CD1c-positive myeloid dendritic cell (primary cell): ENCODE measurements around the gene SMG9.
A peak's percentile ranks its signal among the peaks of the same experiment; 100 is the strongest.
"Not testable (repeated sequence)": the region's sequence is repeated elsewhere in the genome, so short reads cannot be mapped to it uniquely, and the experiment has no call there.

Experiments
- DNase-seq: peaks from one replicate; pipeline ENCODE4 v3.0.0-alpha.2; 2016; ENCODE audit errors: extremely low spot score

The SMG9 gene

GRCh38 chr19:43779820-43780219 lies 25.1 kb upstream of the SMG9 start:
- DNase-seq: no peak

DNA sequence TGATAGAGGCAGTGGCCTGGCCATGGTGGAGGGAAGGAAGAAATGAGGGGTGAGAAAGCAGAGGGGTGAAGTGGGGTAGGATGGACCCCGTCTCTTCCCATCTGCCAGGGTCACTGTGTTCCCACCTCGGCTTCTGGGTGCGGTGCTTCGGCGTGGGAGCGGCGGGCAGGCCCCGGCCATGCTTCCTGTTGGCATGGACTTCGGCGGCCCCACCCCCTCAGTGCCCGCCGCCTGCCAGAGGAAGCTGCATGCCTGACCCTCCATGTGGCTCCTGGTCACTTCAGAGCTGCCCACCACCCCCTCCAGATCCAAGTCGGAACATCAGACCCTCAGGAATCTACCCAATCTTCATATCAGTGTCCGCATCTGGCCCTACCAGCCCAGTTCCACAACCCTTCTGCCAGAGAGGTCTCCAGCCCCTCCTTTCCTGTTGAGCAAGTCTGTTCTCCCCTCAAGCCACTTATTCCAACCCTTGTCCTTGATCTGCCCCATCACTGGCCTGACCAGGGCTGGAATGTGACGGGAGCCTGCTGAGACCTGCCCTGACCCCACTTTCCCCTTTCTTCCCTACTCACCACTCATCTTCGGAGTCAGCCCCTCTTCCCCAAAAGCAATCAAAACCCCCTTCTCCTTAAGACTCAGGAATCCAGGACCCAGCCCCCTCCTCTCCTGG lies 24.5 kb upstream of the SMG9 start:
- peak; percentile 64 for DNase-seq

- no peak for DNase-seq
These were observed 23.9 kb upstream of the SMG9 start for GRCh38 chr19:43778651-43779050.

- peak; percentile 49 for DNase-seq
These were observed 22.5 kb upstream of the SMG9 start for GRCh38 chr19:43777163-43777695.

DNA sequence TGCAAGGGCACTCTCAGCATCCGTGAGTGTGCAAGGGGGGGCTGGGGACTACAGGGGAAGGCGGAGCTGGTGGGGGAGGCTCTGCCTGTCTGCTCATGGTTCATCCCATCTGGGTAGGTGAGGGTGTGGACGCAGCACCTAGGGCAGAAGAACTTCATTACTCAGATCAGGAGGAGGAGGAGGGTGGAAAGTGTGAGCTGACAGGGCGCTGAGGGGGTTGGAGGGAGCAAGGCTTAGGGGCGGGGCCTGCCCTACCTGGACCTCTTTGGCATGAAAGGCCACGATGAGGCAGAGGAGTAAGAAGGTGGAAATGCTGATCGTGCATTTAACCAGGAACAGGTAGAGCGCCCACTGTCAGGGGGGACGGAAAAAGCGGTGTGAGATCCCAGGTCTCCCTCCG lies 21.5 kb upstream of the SMG9 start:
- no peak for DNase-seq

- DNase-seq: no peak
These were observed 20.6 kb upstream of the SMG9 start for GRCh38 chr19:43775299-43775890.

DNA sequence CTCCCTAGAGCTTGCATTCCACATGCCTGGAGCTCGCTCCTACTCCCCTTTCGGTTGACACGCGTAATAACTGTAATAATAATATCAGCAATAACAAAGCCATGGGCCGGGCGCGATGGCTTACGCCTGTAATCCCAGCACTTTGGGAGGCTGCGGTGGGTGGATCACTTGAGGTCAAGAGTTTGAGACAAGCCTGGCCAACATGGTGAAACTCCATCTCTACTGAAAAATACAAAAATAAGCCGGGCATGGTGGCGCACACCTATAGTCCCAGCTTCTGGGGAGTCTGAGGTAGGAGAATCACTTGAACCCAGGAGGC lies 20.1 kb upstream of the SMG9 start:
- not testable (repeated sequence) for DNase-seq

GRCh38 chr19:43774103-43774939 lies 19.6 kb upstream of the SMG9 start:
- peak; percentile 32 for DNase-seq

DNA sequence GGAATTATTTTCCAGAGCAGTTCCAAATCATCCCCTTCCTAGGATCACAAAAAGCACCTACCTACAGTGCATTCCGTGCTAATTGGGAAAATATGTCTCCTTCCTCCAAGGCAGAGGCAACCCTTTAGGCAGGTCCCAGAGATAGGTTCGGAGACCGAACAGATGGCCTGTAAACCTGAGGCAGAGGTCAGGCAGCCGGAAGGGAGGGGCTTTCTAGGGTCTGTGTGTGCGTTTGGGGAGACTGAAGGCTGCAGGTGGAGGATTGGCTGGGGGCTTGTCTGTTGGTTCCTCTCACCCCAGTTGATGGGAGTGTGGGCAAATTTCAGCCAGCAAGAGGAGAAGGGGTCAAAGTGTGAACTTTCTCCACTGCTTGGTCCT lies 19.0 kb upstream of the SMG9 start:
- no peak for DNase-seq

GRCh38 chr19:43769256-43769655 lies 14.5 kb upstream of the SMG9 start:
- DNase-seq: no peak

DNA sequence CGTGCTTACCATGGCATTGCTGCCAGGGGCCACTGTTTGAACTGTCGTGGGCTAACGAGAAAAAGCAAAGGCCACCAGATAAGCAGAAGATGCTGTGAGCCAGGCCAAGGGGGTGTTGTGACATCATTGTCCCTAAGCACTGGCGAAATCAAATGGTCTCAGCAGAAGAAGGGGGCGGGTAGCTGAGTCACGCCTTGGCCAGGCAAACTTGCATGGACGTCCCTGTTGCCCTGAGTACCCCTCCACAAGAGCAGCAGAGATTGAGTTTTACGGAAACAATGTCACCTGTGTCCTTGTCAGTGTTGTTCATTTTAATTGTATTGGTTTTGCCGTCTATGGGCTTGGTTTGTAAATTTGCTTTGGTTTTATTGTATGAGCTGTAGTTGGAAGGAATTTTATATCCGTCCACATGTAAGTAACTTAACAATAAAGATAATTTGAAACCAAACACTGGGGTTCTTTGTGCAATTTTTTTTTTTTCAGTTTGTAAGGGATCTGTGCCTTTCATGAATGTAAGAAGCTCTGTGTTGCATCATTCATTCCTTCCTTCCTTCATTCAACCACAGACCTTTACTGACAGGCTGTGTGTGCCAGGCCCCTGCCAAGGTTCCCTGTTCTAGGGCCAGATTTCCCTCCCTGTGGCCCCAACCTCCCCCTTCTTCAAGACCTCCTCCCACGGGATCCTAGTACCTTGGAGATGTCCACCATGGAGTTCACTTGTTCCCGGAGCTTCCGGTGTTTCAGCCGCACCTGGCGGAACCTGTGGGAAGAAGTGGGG lies 13.7 kb upstream of the SMG9 start:
- DNase-seq: peak; percentile 83

GRCh38 chr19:43767818-43768217 lies 13.1 kb upstream of the SMG9 start:
- DNase-seq: no peak

DNA sequence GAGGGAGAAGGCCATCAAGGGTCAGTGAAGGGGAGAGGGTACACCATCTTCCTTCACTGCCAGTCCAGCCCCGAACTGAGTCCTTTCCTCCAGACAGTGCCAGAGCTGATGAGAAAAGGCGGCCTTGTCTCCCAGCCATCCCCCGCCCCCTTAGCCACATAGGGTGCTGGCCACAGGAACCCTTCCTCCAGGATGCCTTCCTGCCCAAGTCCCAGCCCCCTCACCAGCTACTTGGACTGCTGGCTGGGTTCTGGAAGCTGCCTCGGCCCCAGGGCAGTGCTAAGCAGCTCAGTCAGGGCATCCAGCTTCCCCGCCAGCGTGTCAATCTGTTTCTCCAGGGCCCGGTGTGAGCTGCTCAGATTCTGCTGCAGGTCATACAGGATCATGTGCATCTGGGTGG lies 12.6 kb upstream of the SMG9 start:
- DNase-seq: no peak

DNA sequence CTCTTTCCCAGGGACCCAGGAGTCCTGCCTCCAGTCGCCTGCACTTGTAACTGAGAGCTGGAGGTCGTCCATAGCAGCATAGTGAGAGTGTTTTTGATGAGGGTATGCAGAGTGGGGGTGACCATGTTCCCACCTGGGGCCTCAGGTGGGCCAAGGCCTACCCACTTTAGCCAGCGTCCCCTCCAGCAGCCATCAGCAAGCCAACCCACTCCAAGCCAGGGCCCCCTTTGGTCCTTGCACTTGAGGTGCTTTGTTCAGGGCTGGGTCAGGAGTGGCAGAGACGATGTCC lies 11.9 kb upstream of the SMG9 start:
- DNase-seq: no peak

DNA sequence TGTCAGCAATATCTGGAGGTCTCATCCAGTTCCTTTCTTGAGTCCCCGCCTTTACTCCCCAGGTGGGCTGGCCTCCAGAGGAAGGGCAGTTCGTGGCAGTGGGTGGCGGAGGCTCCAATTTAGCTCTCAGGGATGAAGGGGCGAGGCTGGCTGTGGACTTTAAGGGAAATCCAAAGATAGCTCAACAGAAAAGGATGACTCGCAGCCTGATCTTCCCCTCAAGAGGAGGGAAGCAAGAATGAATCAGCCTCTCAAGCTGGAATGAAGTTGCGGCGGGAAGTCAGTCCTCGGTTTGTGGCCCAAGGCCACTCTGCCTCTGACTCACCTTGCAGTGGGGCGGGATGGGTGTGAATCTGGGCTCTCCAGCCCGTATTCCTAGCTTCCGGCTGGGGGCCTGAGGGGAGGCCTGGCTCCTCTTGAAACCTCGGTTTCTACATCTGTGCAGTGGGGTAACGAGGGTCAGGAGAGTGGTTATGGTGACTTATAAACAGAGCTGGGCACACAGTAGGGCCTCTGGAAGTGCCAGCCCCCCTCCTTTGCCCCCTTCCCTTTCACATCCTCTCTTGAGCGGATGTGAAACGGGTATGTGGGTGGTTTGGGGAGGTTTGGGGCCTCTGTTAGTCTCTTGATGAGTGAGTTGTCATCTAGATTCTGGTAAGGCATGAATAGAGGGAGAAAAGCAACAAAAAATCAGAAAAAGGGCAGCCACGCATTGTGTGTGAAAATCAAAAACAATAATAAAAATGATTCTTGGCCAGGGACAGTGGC lies 10.5 kb upstream of the SMG9 start:
- DNase-seq: peak; percentile 93

DNA sequence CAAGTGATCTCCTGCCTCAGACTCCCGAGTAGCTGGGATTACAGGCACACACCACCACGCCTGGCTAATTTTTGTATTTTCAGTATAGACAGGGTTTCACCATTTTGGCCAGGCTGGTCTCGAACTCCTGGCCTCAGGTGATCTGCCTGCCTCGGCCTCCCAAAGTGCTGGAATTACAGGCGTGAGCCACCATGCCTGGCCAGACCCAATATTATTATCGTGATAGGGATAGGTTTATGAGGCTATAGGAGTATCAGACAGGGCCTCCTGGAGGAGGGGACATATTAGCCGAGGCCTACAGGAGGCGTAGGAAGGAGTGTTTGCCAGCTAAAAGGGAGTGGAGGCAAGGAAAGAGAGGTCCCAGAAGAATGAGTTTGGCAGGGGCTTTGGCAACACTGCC lies 9.9 kb upstream of the SMG9 start:
- not testable (repeated sequence) for DNase-seq

DNA sequence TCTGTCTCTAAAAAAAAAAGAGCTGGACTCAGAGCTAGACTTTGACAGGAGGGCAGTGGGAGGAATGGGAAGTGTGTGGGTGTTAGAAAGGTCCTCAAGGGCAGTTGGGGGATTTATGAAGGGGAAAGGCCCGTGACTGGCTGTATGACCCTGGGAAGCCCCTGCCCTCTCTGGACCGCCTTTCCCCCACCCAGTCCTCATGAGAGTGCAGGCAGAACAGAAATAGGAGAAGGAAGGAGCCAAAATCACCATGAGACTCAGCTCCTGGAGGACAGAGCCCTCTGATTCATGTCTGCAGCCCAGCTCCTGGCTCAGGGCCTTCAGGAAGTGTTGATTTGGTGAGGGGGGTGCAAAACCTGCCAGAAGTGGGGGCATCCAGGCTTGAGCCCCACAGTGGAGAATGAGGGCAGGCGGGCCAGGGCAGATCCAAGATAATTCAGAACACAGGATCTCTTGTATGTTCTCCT lies 8.7 kb upstream of the SMG9 start:
- peak; percentile 90 for DNase-seq

DNA sequence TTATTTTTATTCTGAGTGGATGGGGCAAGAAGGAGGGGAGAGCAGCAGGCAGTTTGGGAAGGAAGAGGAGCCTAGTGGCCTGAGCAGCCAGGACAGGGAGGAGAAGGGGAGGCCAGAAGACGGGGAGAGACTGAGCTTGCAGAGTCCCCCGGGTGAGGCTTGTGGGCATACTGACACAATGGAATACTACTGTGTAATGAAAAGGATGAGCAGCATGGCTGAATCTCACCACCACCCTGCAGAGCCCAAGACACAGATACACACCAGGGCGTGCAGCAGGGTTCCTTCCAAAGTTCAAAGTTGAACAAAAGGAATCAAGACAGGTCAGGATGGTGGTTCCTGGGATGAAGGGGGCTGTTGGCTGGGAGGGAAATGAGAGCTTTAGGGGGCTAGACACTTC lies 8.1 kb upstream of the SMG9 start:
- no peak for DNase-seq

DNA sequence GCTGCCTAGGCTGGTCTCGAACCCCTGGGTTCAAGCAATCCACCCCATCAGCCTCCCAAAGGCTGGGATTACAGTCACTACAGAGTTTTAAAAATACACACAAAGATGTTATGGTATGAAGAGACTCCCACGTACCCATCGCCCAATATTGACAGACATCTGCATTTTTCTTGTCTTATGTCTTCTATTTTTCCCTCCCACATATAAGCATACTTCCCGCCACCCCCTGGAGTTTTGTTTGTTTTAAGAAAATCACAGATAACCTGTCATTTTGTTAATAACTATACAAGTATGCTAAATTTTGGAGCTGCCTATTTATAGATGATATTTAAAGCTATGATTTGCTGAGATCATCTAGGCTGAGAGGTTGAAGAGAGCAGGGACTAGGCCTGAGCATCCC lies 6.2 kb upstream of the SMG9 start:
- no peak for DNase-seq

- DNase-seq: peak; percentile 34
These were observed 4.8 kb upstream of the SMG9 start for GRCh38 chr19:43759515-43759914.

DNA sequence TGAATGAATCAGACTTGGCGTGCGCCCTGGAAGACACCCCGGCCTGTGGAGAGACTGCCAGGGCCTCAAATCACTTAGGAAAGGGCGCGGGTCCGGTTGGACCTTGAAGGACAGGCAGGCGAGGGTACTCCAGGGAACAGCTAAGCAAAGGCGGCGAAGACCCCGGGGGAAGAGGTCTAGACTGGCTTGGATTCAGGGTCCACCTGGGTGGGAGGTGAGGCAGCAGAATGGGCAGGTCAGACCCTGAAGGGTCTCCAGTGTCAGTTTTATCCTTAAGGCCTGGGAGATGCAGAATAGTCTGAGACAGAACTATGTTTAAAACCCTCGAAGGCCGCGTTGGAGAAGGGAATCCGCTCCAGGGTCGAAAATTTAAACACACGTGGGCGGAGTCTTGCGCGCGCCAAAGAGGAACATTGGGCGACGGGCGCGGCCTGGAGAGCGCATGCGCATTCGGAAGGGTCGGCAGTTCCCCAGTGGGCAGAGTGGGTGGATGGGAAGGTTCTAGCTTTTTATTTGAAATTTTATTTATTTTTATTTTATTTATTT lies 567 bp upstream of the SMG9 start:
- peak; percentile 94 for DNase-seq

GRCh38 chr19:43754253-43754502 lies 584 bp downstream of the SMG9 start:
- DNase-seq: no peak
